HEK293 (cell line): ENCODE data around the gene RTN4.
A peak's percentile ranks its signal among the peaks of the same experiment; 100 is the strongest.

Experiments
- CTCF ChIA-PET: fragments of 350-600 bp; formaldehyde crosslinking; extraction: SDS; loops from one replicate; lab custom pipeline; 2021; ENCODE audit warnings: antibody characterized with exemption; lab: Yijun Ruan, JAX
- POLR2A ChIA-PET: fragments of 300-600 bp; formaldehyde crosslinking; extraction: SDS; loops from one replicate; lab custom pipeline; 2020; ENCODE audit warnings: antibody characterized with exemption, inconsistent platforms; lab: Yijun Ruan, JAX
- H3K27ac ChIP-seq: fragments of 200-500 bp; sonication (Bioruptor generic); 2 replicates; pipeline ENCODE4 v1.5.1; 2014; ENCODE audit warnings: low read depth, low read length, control low read depth, inconsistent platforms; ENCODE audit errors: extremely low read depth
- H3K36me3 ChIP-seq, 2 experiments: fragments of 200-500 bp in 1 of 2; sonication (Bioruptor generic) in 1 of 2; 1 replicate in 1 of 2; 2 replicates in 1 of 2; pipeline ENCODE4 v1.5.1; 2014 to 2017; ENCODE audit warnings: inconsistent platforms in 2 of 2, low read length in 2 of 2; ENCODE audit not compliant: control insufficient read depth in 2 of 2, insufficient read depth in 1 of 2
- H3K4me1 ChIP-seq: fragments of 200-500 bp; sonication (Bioruptor generic); 2 replicates; pipeline ENCODE4 v1.5.1; 2014; ENCODE audit warnings: mild to moderate bottlenecking, low read length, inconsistent platforms; ENCODE audit not compliant: control insufficient read depth, insufficient read depth
- H3K4me3 ChIP-seq: 2 replicates; pipeline ENCODE4 v1.5.1; 2011; ENCODE audit warnings: low read depth, mild to moderate bottlenecking, control low read depth, low read length, moderate library complexity
- H3K9me3 ChIP-seq: fragments of 200-500 bp; sonication (Bioruptor generic); 2 replicates; pipeline ENCODE4 v1.5.1; 2014; ENCODE audit warnings: low read depth, low read length, inconsistent platforms; ENCODE audit not compliant: control insufficient read depth, insufficient read depth
- CTCF ChIP-seq: fragments of 450-650 bp; formaldehyde crosslinking; IDR thresholded peaks from 2 replicates; pipeline ENCODE4 v1.5.1; 2016; ENCODE audit warnings: missing biosample characterization, missing genetic modification characterization
- GLIS1 ChIP-seq: fragments of 450-650 bp; formaldehyde crosslinking; IDR thresholded peaks from 2 replicates; pipeline ENCODE4 v1.5.1; 2016; ENCODE audit warnings: missing biosample characterization, missing genetic modification characterization
- IKZF3 ChIP-seq: fragments of 450-650 bp; IDR thresholded peaks from 2 replicates; pipeline ENCODE4 v1.5.0; 2018; ENCODE audit warnings: missing biosample characterization, mild to moderate bottlenecking, missing genetic modification characterization, moderate library complexity
- KLF8 ChIP-seq: fragments of 450-650 bp; formaldehyde crosslinking; IDR thresholded peaks from 2 replicates; pipeline ENCODE4 v1.5.1; 2016; ENCODE audit warnings: missing biosample characterization, missing genetic modification characterization
- PRDM6 ChIP-seq: fragments of 450-650 bp; formaldehyde crosslinking; IDR thresholded peaks from 2 replicates; pipeline ENCODE4 v1.5.1; 2017; ENCODE audit warnings: missing biosample characterization, missing genetic modification characterization
- SETDB1 ChIP-seq: IDR thresholded peaks from one replicate; pipeline ENCODE4 v1.6.1; 2017; ENCODE audit warnings: mild to moderate bottlenecking, low read length, moderate library complexity, mixed read lengths; ENCODE audit not compliant: insufficient read length
- ZBTB17 ChIP-seq: fragments of 450-650 bp; formaldehyde crosslinking; IDR thresholded peaks from 2 replicates; pipeline ENCODE4 v1.5.1; 2016; ENCODE audit warnings: missing biosample characterization, missing genetic modification characterization
- ZFP37 ChIP-seq: fragments of 450-650 bp; formaldehyde crosslinking; IDR thresholded peaks from 2 replicates; pipeline ENCODE4 v1.5.1; 2016; ENCODE audit warnings: missing biosample characterization, missing genetic modification characterization
- ZNF596 ChIP-seq: fragments of 450-650 bp; IDR thresholded peaks from 2 replicates; pipeline ENCODE4 v1.5.0; 2018; ENCODE audit warnings: missing biosample characterization, mild to moderate bottlenecking, missing genetic modification characterization, moderate library complexity
- ZNF610 ChIP-seq: fragments of 450-650 bp; formaldehyde crosslinking; IDR thresholded peaks from 2 replicates; pipeline ENCODE4 v1.5.1; 2016; ENCODE audit warnings: missing biosample characterization, missing genetic modification characterization, borderline replicate concordance
- ZNF654 ChIP-seq: fragments of 450-650 bp; formaldehyde crosslinking; IDR thresholded peaks from 2 replicates; pipeline ENCODE4 v1.5.1; 2016; ENCODE audit warnings: low read depth, missing biosample characterization, missing genetic modification characterization
- ZNF660 ChIP-seq: fragments of 450-650 bp; IDR thresholded peaks from 2 replicates; pipeline ENCODE4 v1.5.1; 2018; ENCODE audit warnings: missing biosample characterization, mild to moderate bottlenecking, missing genetic modification characterization
- TF ChIP-seq, protein P1 (sequence below): fragments of 450-650 bp; formaldehyde crosslinking; IDR thresholded peaks from 2 replicates; pipeline ENCODE4 v1.5.1; 2017; ENCODE audit warnings: missing biosample characterization, missing genetic modification characterization

Gene RTN4

GRCh38 chr2:55014962-55015939 is 35.0 kb downstream of the RTN4 start:
- CTCF ChIA-PET, result interaction anchor here (0.6 to 11.8 kb wide), 18 partner anchors 10 to 405 kb away, joined by 3 to 121 read pairs (median 5); no protein-coding TSS in a partner anchor
- peaks cover 24% of the 10 kb centered on the region for H3K4me1 ChIP-seq
- TF ChIP-seq ZNF660 (tag by site-specific recombination) (peak; percentile 100), IKZF3 (peak; percentile 54; the same call in 1 of the 2 replicates), ZBTB17 (tag by site-specific recombination) (peak; percentile 57; the same call in 1 of the 2 replicates), ZNF596 (no peak), SETDB1 (peak; percentile 33), GLIS1 (tag by site-specific recombination) (no peak), ZNF654 (tag by site-specific recombination) (peak; percentile 78), ZFP37 (tag by site-specific recombination) (no peak), CTCF (tag by site-specific recombination) (peak; percentile 33; the same call in 1 of the 2 replicates)
- TF ChIP-seq, protein P1, sequence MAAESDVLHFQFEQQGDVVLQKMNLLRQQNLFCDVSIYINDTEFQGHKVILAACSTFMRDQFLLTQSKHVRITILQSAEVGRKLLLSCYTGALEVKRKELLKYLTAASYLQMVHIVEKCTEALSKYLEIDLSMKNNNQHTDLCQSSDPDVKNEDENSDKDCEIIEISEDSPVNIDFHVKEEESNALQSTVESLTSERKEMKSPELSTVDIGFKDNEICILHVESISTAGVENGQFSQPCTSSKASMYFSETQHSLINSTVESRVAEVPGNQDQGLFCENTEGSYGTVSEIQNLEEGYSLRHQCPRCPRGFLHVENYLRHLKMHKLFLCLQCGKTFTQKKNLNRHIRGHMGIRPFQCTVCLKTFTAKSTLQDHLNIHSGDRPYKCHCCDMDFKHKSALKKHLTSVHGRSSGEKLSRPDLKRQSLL, result no peak
- TF ChIP-seq, all 188 proteins: peak for 6
- Histone ChIP-seq H3K4me3 (no peak overlapping the region), H3K36me3 (no peaks in the 10 kb centered on the region), H3K27ac (no peak overlapping the region), H3K9me3 (no peaks in the 10 kb centered on the region)
- POLR2A ChIA-PET, result interaction anchor here (0.8 to 1.7 kb wide), 2 partner anchors 33 to 35 kb away, joined by 3 to 4 read pairs; partner anchors contain the start of gene RTN4

DNA sequence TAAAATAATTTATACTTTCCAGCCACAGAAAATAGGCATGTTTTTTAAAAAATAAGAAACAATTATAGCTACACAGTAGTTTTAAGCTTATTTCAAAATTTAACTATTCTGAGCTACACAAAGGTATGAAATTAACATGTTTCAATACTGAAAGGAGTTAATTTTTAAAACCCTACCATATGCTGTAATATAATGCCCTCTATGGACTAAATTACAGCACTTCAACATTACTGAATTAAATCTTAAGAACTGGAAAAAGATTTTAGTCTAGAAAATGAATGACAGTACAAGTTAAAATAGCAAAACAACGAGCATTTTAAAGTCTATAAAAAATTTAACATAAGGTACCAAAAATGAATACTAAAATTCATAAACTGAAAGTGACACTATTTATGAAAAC is 36.3 kb downstream of the RTN4 start:
- TF ChIP-seq PRDM6 (0 out of 2 replicates have a peak, but pooled peaks have one; percentile 8), KLF8 (tag by site-specific recombination) (no peak), ZNF654 (tag by site-specific recombination) (peak; percentile 53), ZNF610 (no peak), CTCF (tag by site-specific recombination) (peak; percentile 50; the same call in 1 of the 2 replicates)
- H3K4me1 ChIP-seq, result peaks cover 27% of the 10 kb centered on the region
- no peaks in the 10 kb centered on the region for H3K9me3 ChIP-seq
- POLR2A ChIA-PET, result interaction anchor here (1.9 kb wide), 1 partner anchor 36 kb away, joined by 8 read pairs; the partner anchor contains the start of gene RTN4
- H3K4me3 ChIP-seq, result no peak overlapping the region
- no peak overlapping the region for H3K27ac ChIP-seq
- CTCF ChIA-PET, result interaction anchor here (0.7 to 11.8 kb wide), 15 partner anchors 8 to 1214 kb away, joined by 3 to 121 read pairs (median 4); no protein-coding TSS in a partner anchor
- H3K36me3 ChIP-seq, result no peaks in the 10 kb centered on the region
